Activated T-helper 1 cell treated with anti-CD3 and anti-CD28 coated beads, Interleukin-12 subunit alpha, Interleukin-12 subunit beta, Interleukin-2, Interleukin-4 antibody, amounts not matched to agents 30 ng/mL and 10 ng/mL and 1 ng/mL, durations not matched to agents 14 hours and 24 hours and 36 hours (primary cell): ENCODE results near the gene DYSF. TPM values are rescaled to one million over a fixed set of nuclear protein-coding genes. Genes with fewer than 3 reads are reported as not detected.

ENCODE experiments used
- DNase-seq: peaks from one replicate; pipeline ENCODE4 v3.0.0; 2021; ENCODE audit warnings: low spot score
- H3K27ac Mint-ChIP-seq: one replicate; pipeline ENCODE4 v1.8.0; 2021; ENCODE audit warnings: mild to moderate bottlenecking, mixed read lengths
- H3K27me3 Mint-ChIP-seq: one replicate; pipeline ENCODE4 v1.8.0; 2022; ENCODE audit warnings: mild to moderate bottlenecking, moderate library complexity, mixed read lengths; ENCODE audit not compliant: insufficient read depth
- H3K36me3 Mint-ChIP-seq: one replicate; pipeline ENCODE4 v1.8.0; 2021; ENCODE audit warnings: low read depth, mixed read lengths
- H3K4me1 Mint-ChIP-seq: one replicate; pipeline ENCODE4 v1.8.0; 2021; ENCODE audit warnings: low read depth, mixed read lengths
- H3K4me3 Mint-ChIP-seq: one replicate; pipeline ENCODE4 v1.8.0; 2021; ENCODE audit warnings: mild to moderate bottlenecking, moderate library complexity, mixed read lengths
- H3K9me3 Mint-ChIP-seq: one replicate; pipeline ENCODE4 v1.8.0; 2021; ENCODE audit warnings: mixed read lengths
- intact Hi-C: fragments of 100-400 bp; cut with micrococcal nuclease; formaldehyde crosslinking; loops from one replicate; pipeline ENCODE4 v1.15.1; 2024
- total RNA-seq: library from RNA; stranded (reverse); gene quantifications from 2 replicates; pipeline ENCODE4 v1.2.3, GENCODE V29; 2022

DYSF gene
- total RNA-seq, 1 donor from 2014 or later: not detected

DNA sequence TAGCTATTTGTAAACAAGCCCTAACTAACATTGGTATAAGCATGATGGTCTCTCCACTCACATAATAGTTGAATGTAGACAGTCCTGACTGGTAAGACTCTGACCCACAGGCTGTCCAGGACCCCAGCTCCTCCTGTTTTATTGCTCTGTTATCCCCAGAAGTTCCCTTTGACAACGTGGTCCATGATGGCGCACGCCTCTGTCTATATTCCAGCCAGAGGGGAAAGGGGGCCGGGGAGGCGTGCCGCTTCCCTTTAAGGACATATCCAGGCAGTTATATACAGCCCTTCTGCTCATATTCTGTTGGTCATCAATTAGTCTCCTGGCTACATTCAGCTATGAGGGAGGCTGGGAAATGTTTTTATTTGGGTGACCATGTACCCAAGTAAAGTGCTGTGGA lies 6.7 kb downstream of the DYSF start:
- Mint-ChIP-seq H3K9me3 (no peaks in the 10 kb centered on the region), H3K36me3 (no peaks in the 10 kb centered on the region), H3K27ac (no peak overlapping the region), H3K4me1 (peaks cover 12% of the 10 kb centered on the region), H3K27me3 (peaks cover 11% of the 10 kb centered on the region), H3K4me3 (no peak overlapping the region)
- intact Hi-C loops: no loop called here
- no peak for DNase-seq

DNA sequence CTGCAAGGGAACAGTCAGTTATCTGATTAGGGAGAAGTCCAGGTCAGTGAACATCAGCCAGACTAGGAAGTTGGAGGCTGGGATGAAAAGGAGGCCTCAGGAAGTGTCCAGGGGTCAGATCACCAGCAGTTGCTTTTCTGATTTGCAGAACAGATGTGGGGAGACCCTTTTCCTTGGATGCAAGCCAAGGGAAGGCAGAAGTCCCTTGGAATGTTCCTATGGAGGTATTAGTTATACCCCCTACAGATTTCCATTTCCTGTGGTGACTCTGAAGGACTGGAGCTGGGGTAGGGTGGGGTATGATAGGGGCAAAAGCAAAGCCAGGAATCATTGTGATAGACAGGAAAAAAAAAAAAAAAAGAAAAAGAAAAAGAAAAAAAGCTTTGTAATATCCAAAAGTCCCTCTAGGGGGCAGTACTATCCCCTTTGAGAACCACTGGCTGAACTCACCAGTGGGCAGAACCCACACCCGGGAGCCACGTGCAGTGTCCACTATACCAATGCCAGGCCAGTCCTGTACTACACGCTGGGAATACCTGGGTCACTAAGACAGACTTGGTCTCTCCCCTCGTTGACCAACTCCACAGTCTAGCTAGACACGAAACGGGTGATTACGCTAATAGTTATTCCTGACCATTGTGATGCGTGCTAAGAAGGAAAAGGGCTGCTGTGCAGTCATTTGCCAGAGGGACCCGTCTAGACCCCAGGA lies 7.4 kb downstream of the DYSF start:
- H3K27me3 Mint-ChIP-seq: peaks cover 8% of the 10 kb centered on the region
- intact Hi-C loops: loop anchor here (1.0 kb wide), 1 partner anchor 50 kb away; no protein-coding TSS in a partner anchor
- no peak for DNase-seq
- no peak overlapping the region for H3K27ac Mint-ChIP-seq
- no peaks in the 10 kb centered on the region for H3K36me3 Mint-ChIP-seq
- H3K4me3 Mint-ChIP-seq: no peak overlapping the region
- H3K9me3 Mint-ChIP-seq: no peaks in the 10 kb centered on the region
- peaks cover 8% of the 10 kb centered on the region for H3K4me1 Mint-ChIP-seq

DNA sequence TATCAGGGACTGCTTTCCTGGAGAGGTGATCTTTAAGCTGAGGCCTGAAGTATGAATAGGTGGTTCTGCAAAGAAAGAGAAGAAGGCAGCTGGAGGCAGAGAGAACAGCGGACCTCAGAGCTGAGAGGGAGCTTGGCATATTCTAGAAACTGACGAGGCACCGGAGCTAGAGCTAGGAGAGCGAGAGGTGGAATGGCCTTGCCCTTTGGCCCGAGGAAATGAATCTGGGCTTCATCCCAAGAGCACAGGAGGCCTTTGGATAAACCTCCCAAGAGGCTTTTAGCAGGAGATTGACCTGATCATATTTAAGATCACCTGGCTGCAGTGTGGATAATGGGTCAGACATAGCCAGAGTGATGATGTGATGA lies 7.9 kb downstream of the DYSF start:
- Mint-ChIP-seq H3K4me3 (no peak overlapping the region), H3K4me1 (peaks cover 2% of the 10 kb centered on the region), H3K27me3 (peaks cover 4% of the 10 kb centered on the region), H3K27ac (no peak overlapping the region), H3K36me3 (no peaks in the 10 kb centered on the region), H3K9me3 (no peaks in the 10 kb centered on the region)
- intact Hi-C loops: loop anchor here (1.0 kb wide), 1 partner anchor 49 kb away; no protein-coding TSS in a partner anchor
- no peak for DNase-seq

DNA sequence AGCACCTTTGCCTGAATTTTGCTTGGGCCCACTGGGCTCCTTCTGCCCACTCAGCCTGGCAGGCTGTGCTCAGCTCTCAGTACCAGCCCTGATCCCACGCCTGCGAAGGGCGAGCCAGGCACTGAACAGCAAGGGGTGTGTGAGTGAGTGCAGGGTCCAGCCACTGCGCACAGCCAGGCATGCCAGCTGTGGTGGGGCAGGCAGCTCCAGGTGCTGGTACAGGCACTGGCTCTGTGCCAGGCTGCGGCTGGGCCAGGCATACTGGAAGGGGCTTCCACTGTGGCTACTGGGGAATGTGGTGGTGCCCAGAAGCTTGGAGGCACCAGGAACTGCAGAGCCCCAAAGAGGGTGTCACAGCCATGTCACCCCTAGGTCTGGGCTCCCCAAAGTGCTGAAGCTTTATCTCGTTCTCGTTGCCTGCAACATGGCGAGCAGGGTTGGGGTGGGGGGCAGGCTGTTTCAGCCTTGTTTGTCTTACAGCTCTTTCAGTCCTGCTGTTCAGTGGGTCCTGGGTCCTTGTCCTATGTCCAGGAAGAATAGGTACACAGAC lies 8.8 kb downstream of the DYSF start:
- Mint-ChIP-seq H3K36me3 (no peaks in the 10 kb centered on the region), H3K27me3 (peaks cover 7% of the 10 kb centered on the region), H3K9me3 (no peaks in the 10 kb centered on the region), H3K4me1 (peaks cover 4% of the 10 kb centered on the region), H3K27ac (no peak overlapping the region), H3K4me3 (no peak overlapping the region)
- intact Hi-C loops: no loop called here
- no peak for DNase-seq

DNA sequence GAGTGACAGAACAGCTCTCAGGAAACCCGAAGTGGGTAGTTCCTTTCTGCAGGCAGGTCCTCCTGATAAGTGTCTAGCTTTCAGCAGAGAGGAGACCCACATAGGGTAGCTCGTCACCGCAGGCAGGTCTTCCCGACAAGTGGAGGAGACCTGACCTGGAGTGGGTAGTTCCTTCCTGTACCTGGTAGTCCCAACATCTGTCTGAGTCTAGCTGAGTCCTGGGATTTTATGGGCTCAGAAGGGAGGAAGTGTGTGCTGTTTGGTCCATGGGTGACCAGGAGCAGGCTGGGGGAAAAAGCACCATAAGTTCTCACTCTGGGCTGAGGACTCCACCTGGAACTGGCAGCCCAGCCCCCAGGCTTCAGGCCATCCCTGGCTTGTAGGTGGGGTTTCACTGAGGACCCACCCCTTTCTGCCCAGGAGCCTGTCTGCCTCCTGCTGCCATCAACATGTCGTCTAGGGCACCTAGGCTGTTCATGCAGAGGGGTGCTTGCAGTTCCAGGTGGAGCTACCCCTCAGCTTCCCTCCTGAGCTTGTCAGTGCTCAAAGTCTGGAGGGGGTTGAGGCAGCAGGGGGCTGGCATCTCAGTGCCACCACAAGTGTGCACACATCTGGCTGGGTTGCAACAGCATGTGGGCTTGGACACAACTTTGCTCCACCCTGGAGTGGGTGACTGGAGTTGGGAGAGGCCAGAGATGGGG lies 9.4 kb downstream of the DYSF start:
- intact Hi-C loops: no loop called here
- Mint-ChIP-seq H3K36me3 (no peaks in the 10 kb centered on the region), H3K4me1 (peaks cover 8% of the 10 kb centered on the region)

DNA sequence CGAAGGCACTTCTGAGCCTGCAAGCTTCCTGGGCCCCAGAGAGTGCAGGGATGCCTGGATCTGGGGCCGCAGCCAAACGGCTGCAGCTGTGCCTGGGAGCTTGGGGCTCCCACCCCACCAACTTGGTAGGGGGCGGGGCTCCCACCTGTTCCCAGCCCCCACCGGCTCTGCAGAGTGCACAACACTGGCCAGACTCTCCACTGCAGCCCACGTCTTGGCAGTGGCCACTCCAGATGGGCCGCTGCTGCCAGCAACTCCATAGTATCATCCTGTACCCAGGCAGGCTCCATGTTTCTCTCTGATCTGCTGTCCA lies 9.9 kb downstream of the DYSF start:
- no peaks in the 10 kb centered on the region for H3K9me3 Mint-ChIP-seq
- H3K27ac Mint-ChIP-seq: no peak overlapping the region
- no peak overlapping the region for H3K4me3 Mint-ChIP-seq
- DNase-seq: no peak
- peaks cover 18% of the 10 kb centered on the region for H3K27me3 Mint-ChIP-seq
- no peaks in the 10 kb centered on the region for H3K36me3 Mint-ChIP-seq
- intact Hi-C loops: no loop called here
- peaks cover 8% of the 10 kb centered on the region for H3K4me1 Mint-ChIP-seq

More for the DNA sequence above, 9.4 kb downstream of the DYSF start:
- no peaks in the 10 kb centered on the region for H3K9me3 Mint-ChIP-seq
- no peak overlapping the region for H3K4me3 Mint-ChIP-seq
- H3K27me3 Mint-ChIP-seq: peaks cover 13% of the 10 kb centered on the region
- no peak overlapping the region for H3K27ac Mint-ChIP-seq
- no peak for DNase-seq

DNA sequence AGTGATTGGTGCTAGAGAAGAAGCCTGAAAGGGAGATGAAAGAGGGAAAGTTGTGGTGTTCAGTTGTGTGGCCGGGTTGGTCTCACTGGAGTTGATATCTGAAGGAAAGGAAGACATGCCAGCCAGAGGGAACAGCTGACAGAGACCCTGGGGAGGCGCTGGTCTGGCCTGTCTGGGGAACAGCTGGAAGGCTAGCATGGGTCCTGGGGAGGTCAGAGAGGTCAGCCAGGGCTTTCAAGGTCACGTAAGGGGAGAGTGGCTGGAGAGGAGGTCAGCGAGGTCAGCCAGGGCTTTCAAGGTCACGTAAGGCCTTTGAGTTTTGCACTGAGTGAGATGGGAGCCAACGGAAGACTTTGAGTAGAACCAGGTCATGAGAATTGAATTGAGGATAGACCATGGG lies 11.0 kb downstream of the DYSF start:
- H3K27me3 Mint-ChIP-seq: peaks cover 27% of the 10 kb centered on the region
- H3K4me1 Mint-ChIP-seq: peaks cover 8% of the 10 kb centered on the region
- H3K4me3 Mint-ChIP-seq: no peak overlapping the region
- no peaks in the 10 kb centered on the region for H3K36me3 Mint-ChIP-seq
- no peaks in the 10 kb centered on the region for H3K9me3 Mint-ChIP-seq
- no peak for DNase-seq
- intact Hi-C loops: no loop called here
- H3K27ac Mint-ChIP-seq: no peak overlapping the region

DNA sequence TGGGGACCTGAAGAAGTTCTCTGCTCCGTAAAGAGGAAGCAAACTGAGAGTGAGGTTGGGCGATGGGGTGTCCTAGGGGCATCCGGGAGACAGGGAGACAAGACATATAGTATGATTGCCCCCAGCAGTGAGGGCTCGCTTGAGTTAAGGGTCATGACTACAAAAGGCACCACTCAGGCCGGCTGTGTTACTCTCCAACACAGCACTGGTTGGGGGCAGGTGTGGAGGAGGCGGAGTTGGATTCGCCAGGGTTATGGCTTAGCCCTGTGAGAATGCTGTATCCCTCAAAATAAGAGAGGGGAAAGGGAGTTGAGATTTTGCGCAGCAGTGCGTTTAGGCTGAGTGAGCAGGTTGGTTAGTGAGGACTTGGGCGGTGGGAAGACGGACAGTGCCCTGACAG lies 12.0 kb downstream of the DYSF start:
- no peaks in the 10 kb centered on the region for H3K9me3 Mint-ChIP-seq
- no peak overlapping the region for H3K27ac Mint-ChIP-seq
- no peak for DNase-seq
- H3K4me3 Mint-ChIP-seq: no peak overlapping the region
- peaks cover 33% of the 10 kb centered on the region for H3K27me3 Mint-ChIP-seq
- H3K4me1 Mint-ChIP-seq: peaks cover 8% of the 10 kb centered on the region
- no peaks in the 10 kb centered on the region for H3K36me3 Mint-ChIP-seq
- intact Hi-C loops: no loop called here

DNA sequence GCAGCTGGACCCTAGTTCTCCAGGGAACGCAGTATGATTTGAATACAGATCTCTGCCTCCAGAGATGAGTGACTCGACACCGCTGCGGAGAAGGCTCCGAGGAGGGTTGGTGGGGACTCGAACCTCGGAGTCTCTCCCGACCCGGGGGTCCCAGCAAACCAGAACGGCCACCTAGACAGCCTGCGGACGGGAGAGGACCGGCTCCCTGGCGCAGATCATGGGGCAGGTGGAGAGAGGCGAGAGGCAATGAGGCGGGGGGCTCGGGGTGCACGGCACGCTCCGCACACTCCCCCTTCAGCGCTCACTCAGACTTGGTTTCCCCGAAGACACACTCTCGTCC lies 12.6 kb downstream of the DYSF start:
- DNase-seq: no peak
- Mint-ChIP-seq H3K4me1 (peaks cover 8% of the 10 kb centered on the region), H3K27me3 (peaks cover 33% of the 10 kb centered on the region), H3K36me3 (no peaks in the 10 kb centered on the region), H3K9me3 (no peaks in the 10 kb centered on the region), H3K27ac (no peak overlapping the region), H3K4me3 (no peak overlapping the region)
- intact Hi-C loops: loop anchor here (1.0 kb wide), 1 partner anchor 13 kb away; the partner anchor contains the start of gene DYSF

DNA sequence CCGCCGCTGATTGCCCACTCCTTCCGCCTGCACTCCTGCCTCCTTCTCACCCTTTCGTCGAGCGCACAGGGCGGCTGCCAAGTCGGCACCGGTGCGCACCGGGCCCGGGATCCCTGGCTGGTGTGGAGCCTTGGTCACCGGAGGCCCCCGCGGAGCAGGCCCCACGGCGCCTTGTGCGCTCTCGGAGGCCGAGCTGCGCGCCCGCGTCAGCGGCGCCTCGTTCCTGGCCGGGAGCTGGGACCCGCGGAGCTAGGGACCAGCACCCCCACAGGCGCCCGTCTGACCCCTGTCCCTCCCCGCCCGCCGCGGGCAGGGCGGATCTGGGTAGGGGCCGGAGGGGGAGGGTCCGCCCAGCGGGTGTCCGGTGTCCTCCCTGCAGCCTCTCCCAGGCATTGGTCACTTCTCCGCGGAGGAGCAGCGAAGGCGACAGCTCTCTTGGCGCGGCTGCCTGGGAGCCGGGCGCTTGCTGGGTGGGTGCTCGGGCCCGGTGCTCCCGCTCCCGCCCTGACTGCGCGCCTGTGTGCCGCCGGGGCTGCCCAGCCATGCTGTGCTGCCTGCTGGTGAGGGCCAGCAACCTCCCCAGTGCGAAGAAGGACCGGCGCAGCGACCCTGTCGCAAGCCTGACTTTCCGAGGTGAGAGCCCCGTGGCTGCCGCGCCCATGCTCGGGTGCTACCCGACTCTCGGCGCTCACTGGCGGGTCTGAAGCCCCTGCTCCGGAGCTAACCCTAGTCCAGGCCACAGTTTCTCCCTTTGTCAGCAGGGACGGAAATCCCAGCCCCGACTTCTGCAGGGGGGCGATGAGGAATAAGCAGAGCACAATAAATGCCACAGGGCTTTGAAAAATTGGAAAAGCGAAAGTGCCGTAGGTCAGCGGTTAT lies 13.2 kb downstream of the DYSF start:
- intact Hi-C loops: loop anchor here (1.0 kb wide), 1 partner anchor 13 kb away; the partner anchor contains the start of gene DYSF
- peaks cover 8% of the 10 kb centered on the region for H3K4me1 Mint-ChIP-seq
- H3K27me3 Mint-ChIP-seq: peaks cover 36% of the 10 kb centered on the region
- peak overlapping the region; percentile 78 for H3K4me3 Mint-ChIP-seq
- no peaks in the 10 kb centered on the region for H3K9me3 Mint-ChIP-seq
- H3K36me3 Mint-ChIP-seq: no peaks in the 10 kb centered on the region
- no peak overlapping the region for H3K27ac Mint-ChIP-seq
- DNase-seq: no peak

DNA sequence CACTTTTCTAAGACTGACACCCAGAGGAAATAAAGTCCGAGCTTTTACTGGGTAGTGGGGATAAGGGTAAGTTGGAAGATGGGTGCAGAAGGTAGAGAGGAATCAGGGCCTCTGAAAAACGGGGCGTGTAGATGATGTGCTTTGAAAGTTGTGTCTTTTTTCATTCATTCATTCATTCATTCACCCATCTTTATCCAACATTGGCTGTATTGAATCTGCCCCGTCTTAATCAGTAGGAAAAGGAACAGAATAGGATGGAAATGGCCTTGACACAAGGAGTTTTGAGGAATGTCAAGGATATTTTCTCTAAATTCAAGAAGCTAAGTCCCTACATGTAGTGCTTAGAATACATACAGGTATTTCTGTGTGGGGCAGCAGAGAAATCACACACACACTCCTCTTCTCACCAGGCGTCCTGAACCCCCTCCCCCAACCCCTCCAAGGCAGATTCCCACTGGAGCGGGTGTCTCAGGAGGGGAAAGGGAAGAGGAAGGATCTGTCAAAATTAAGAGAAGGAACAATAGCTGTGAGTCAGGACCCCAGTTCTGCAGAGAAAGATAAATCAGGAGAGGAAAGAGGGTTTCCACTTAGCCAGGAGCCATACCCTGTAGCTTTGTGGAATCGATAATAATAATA lies 13.9 kb downstream of the DYSF start:
- H3K4me1 Mint-ChIP-seq: peaks cover 8% of the 10 kb centered on the region
- H3K27me3 Mint-ChIP-seq: peaks cover 36% of the 10 kb centered on the region
- no peaks in the 10 kb centered on the region for H3K36me3 Mint-ChIP-seq
- H3K4me3 Mint-ChIP-seq: peak overlapping the region; percentile 78
- no peaks in the 10 kb centered on the region for H3K9me3 Mint-ChIP-seq
- no peak for DNase-seq
- intact Hi-C loops: no loop called here
- no peak overlapping the region for H3K27ac Mint-ChIP-seq

DNA sequence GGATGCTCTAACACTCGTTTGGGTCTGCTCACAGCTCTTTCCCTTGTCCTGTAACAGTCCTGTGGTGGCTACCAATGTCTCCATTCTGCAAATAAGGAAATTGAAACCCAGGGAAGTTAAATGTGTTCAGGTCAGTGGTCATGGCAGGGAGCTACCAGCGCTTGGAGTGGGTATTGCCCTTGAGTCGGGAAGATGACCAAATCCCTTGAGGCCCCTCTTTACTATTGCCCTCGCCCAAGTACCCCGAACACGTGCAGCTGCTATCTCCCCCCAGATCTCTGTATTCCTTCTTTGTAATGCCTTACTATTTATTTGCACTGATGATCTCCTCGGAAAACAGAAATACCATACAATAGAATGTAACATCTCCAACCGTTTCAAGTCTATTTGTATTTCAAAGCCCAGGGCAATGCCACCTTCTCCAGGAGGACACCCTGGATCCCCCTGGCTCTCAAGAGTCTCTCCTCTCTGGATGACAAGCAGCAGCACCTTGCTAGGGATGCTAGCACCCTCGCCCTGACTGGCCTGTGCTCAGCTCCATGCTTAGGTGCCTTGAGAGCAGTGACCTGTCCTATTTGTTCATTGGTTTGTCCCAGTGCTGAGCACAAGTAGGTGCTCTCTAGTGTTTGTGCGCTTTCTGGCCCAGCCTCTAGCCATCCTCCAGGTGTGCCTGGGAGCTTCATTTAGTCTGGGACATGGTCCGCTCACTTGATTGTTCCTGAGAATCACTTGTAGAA lies 15.1 kb downstream of the DYSF start:
- intact Hi-C loops: no loop called here
- peaks cover 37% of the 10 kb centered on the region for H3K27me3 Mint-ChIP-seq
- H3K4me3 Mint-ChIP-seq: peak overlapping the region; percentile 44
- no peaks in the 10 kb centered on the region for H3K36me3 Mint-ChIP-seq
- DNase-seq: no peak
- no peaks in the 10 kb centered on the region for H3K9me3 Mint-ChIP-seq
- H3K4me1 Mint-ChIP-seq: peaks cover 8% of the 10 kb centered on the region
- H3K27ac Mint-ChIP-seq: no peak overlapping the region
